PC-3 (cell line): Measurements from ENCODE around the gene ADGRL3. TPM values are rescaled to one million over a fixed set of nuclear protein-coding genes. Genes with fewer than 3 reads are reported as not detected.

ENCODE experiments used
- ATAC-seq: fragments of 200-7000 bp; cut with Tn5 transposase; 2 replicates; pipeline ENCODE4 v1.9.1; 2020; ENCODE audit warnings: mild to moderate bottlenecking, moderate library complexity
- BruUV-seq: library from RNA; stranded (reverse); fragments of 400-500 nt; replicated peaks from 2 replicates; lab custom pipeline; 2021; lab: Mats Ljungman, UMichigan
- CTCF ChIA-PET: fragments of 300-600 bp; sonication (Branson Sonifier 250); formaldehyde crosslinking; loops from one replicate; lab custom pipeline; 2022; ENCODE audit warnings: antibody characterized with exemption; lab: Charles Lee
- POLR2A ChIA-PET: fragments of 300-600 bp; sonication (Branson Sonifier 250); formaldehyde crosslinking; loops from one replicate; lab custom pipeline; 2022; ENCODE audit warnings: antibody characterized with exemption; ENCODE audit not compliant: unreplicated experiment; lab: Charles Lee
- DNase-seq: peaks from one replicate; pipeline ENCODE4 v3.0.0-alpha.2; 2015
- H2AFZ ChIP-seq: fragments of 300-600 bp; sonication (generic); 2 replicates; pipeline ENCODE4 v1.6.0; 2016; ENCODE audit warnings: antibody characterized with exemption, low read length
- H3F3A ChIP-seq: fragments of 300-600 bp; sonication (generic); one replicate; pipeline ENCODE4 v1.6.0; 2017; ENCODE audit warnings: antibody characterized with exemption, low read length, control low read depth, mild to moderate bottlenecking; ENCODE audit not compliant: unreplicated experiment
- H3K27ac ChIP-seq: fragments of 300-600 bp; sonication (generic); 2 replicates; pipeline ENCODE4 v1.5.1; 2016; ENCODE audit warnings: mild to moderate bottlenecking, low read length
- H3K27me3 ChIP-seq: fragments of 300-600 bp; sonication (generic); 2 replicates; pipeline ENCODE4 v1.6.1; 2016; ENCODE audit warnings: low read length, mixed read lengths
- H3K36me3 ChIP-seq: fragments of 300-600 bp; sonication (generic); 2 replicates; pipeline ENCODE4 v1.6.1; 2016; ENCODE audit warnings: low read depth, mixed run types, low read length, mixed read lengths
- H3K4me1 ChIP-seq: fragments of 300-600 bp; sonication (generic); 2 replicates; pipeline ENCODE4 v1.5.1; 2016; ENCODE audit warnings: low read length; ENCODE audit not compliant: insufficient read depth
- H3K4me2 ChIP-seq: fragments of 300-600 bp; sonication (generic); 2 replicates; pipeline ENCODE4 v1.6.0; 2016; ENCODE audit warnings: low read length
- H3K4me3 ChIP-seq: fragments of 300-600 bp; sonication (generic); 2 replicates; pipeline ENCODE4 v1.5.1; 2016; ENCODE audit warnings: mild to moderate bottlenecking, low read length, mixed read lengths
- H3K79me2 ChIP-seq: fragments of 300-600 bp; sonication (generic); 2 replicates; pipeline ENCODE4 v1.6.1; 2017; ENCODE audit warnings: low read length, mixed read lengths
- H3K9ac ChIP-seq: fragments of 300-600 bp; sonication (generic); 2 replicates; pipeline ENCODE4 v1.6.0; 2016; ENCODE audit warnings: mild to moderate bottlenecking, low read length
- H3K9me2 ChIP-seq: fragments of 300-600 bp; sonication (generic); replicated peaks from 2 replicates; pipeline ENCODE4 v1.6.1; 2016; ENCODE audit warnings: mixed run types, low read length, mixed read lengths
- H3K9me3 ChIP-seq: fragments of 300-600 bp; sonication (generic); 2 replicates; pipeline ENCODE4 v1.6.1; 2016; ENCODE audit warnings: low read length, mixed read lengths
- H4K20me1 ChIP-seq: fragments of 300-600 bp; sonication (generic); 2 replicates; pipeline ENCODE4 v1.6.1; 2016; ENCODE audit warnings: low read length, mixed read lengths
- CTCF ChIP-seq: fragments of 300-600 bp; sonication (generic); conservative IDR thresholded peaks from 2 replicates; pipeline ENCODE4 v1.5.1; 2017; ENCODE audit warnings: antibody characterized with exemption, low read depth, mild to moderate bottlenecking, low read length
- EZH2 ChIP-seq: fragments of 300-600 bp; sonication (generic); IDR thresholded peaks from one replicate; pipeline ENCODE4 v1.6.1; 2017; ENCODE audit warnings: antibody characterized with exemption, mild to moderate bottlenecking, low read length; ENCODE audit not compliant: unreplicated experiment
- EZH2phosphoT487 ChIP-seq: fragments of 300-600 bp; sonication (generic); IDR thresholded peaks from 2 replicates; pipeline ENCODE4 v1.6.1; 2018; ENCODE audit warnings: mild to moderate bottlenecking, antibody characterized with exemption, low read length, borderline replicate concordance
- intact Hi-C: fragments of 100-400 bp; cut with micrococcal nuclease; formaldehyde crosslinking; loops from 2 replicates; pipeline ENCODE4 v1.9.0; 2023
- total RNA-seq: library from RNA; depleted of rRNA; stranded (reverse); fragments of >200 nt; gene quantifications from 2 replicates; pipeline ENCODE4 v1.2.3, GENCODE V29; 2014

The ADGRL3 gene
- total RNA-seq, 1 experiment from 2014 or later = 0.66 TPM

- H3K4me1 ChIP-seq = peaks cover 7% of the 10 kb centered on the region; the same call in 1 of the 2 replicates
- intact Hi-C loops = no loop called here
- no peaks in the 10 kb centered on the region for H3K9me2 ChIP-seq
- no peaks in the 10 kb centered on the region for H3K27me3 ChIP-seq
- no peak overlapping the region for H3K4me3 ChIP-seq
- ChIA-PET POLR2A (no interaction called here), CTCF (no interaction called here)
- TF ChIP-seq EZH2 = no peak
- TF ChIP-seq EZH2phosphoT487 = no peak
- TF ChIP-seq CTCF = no peak
- no peak for ATAC-seq
- no peak overlapping the region for H3K4me2 ChIP-seq
- H3K27ac ChIP-seq = no peak overlapping the region
- H3K36me3 ChIP-seq = no peaks in the 10 kb centered on the region
- BruUV-seq = no TSS peak
- H3F3A ChIP-seq = no peaks in the 10 kb centered on the region
- no peak for DNase-seq
- H3K9me3 ChIP-seq = no peaks in the 10 kb centered on the region
- H4K20me1 ChIP-seq = no peaks in the 10 kb centered on the region
- H3K9ac ChIP-seq = no peak overlapping the region
- no peaks in the 10 kb centered on the region for H3K79me2 ChIP-seq
- H2AFZ ChIP-seq = no peak overlapping the region
Measured at GRCh38 chr4:62053974-62054373, 853.8 kb downstream of the ADGRL3 start.

DNA sequence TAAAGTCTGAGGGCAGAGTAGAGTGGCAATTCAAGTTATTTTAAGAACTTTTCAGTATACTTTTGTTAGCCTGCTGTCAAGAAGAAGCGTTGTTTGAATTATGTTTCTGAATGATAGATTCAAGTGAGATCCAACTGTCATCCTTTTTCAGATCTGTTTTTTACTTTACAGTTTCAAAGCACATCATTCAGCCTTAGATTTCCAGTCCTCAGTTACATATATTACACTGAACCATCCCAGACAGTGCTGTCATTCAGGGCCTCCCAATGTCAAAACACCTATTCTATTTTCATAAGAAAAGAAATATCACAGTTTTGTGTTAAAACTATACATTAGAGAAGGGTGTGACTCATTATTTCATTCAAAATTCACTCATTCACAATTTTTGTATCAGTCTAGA, 856.9 kb downstream of the ADGRL3 start:
- no peaks in the 10 kb centered on the region for H4K20me1 ChIP-seq
- TF ChIP-seq EZH2phosphoT487 (no peak), CTCF (no peak), EZH2 (no peak)
- no peak overlapping the region for H3K27ac ChIP-seq
- no peak for ATAC-seq
- no peaks in the 10 kb centered on the region for H3K4me1 ChIP-seq
- H3K36me3 ChIP-seq = no peaks in the 10 kb centered on the region
- H2AFZ ChIP-seq = no peak overlapping the region
- ChIA-PET POLR2A (no interaction called here), CTCF (no interaction called here)
- no peaks in the 10 kb centered on the region for H3K9me2 ChIP-seq
- H3K27me3 ChIP-seq = no peaks in the 10 kb centered on the region
- no peak overlapping the region for H3K4me3 ChIP-seq
- no peak overlapping the region for H3K4me2 ChIP-seq
- no peak overlapping the region for H3K9ac ChIP-seq
- intact Hi-C loops = no loop called here
- no peaks in the 10 kb centered on the region for H3K9me3 ChIP-seq
- no TSS peak for BruUV-seq
- H3F3A ChIP-seq = no peaks in the 10 kb centered on the region
- no peaks in the 10 kb centered on the region for H3K79me2 ChIP-seq
- no peak for DNase-seq

GRCh38 chr4:62058571-62058970, 858.4 kb downstream of the ADGRL3 start:
- Histone ChIP-seq H3K9ac (no peak overlapping the region), H3K9me2 (no peaks in the 10 kb centered on the region), H3K79me2 (no peaks in the 10 kb centered on the region), H3K36me3 (no peaks in the 10 kb centered on the region), H4K20me1 (no peaks in the 10 kb centered on the region), H3F3A (no peaks in the 10 kb centered on the region), H3K9me3 (no peaks in the 10 kb centered on the region), H3K27ac (no peak overlapping the region), H3K4me2 (no peak overlapping the region), H3K4me1 (no peaks in the 10 kb centered on the region), H3K27me3 (no peaks in the 10 kb centered on the region), H3K4me3 (no peak overlapping the region), H2AFZ (peak overlapping the region; percentile 44; the same call in 1 of the 2 replicates)
- TF ChIP-seq EZH2 = no peak
- no peak for TF ChIP-seq EZH2phosphoT487
- ChIA-PET CTCF (no interaction called here), POLR2A (no interaction called here)
- DNase-seq = no peak
- ATAC-seq = no peak
- no TSS peak for BruUV-seq
- intact Hi-C loops = no loop called here
